Measurements from ENCODE around the gene ELN.

GRCh38 chr7:74099031-74099430, 71.1 kb downstream of the ELN start:
- TF ChIP-seq CTCF (IDR thresholded peaks at IDR 0.05) = no peak
- no peak for TF ChIP-seq POLR2A (IDR thresholded peaks at IDR 0.05)
